A673 (cell line): ENCODE measurements around the gene KCNN1. TPM values are rescaled to one million over a fixed set of nuclear protein-coding genes. Genes with fewer than 3 reads are reported as not detected.

ENCODE experiments used
- BruUV-seq: library from RNA; stranded (reverse); fragments of 400-500 nt; replicated peaks from 2 replicates; lab custom pipeline; 2021; lab: Mats Ljungman, UMichigan
- CTCF ChIA-PET: fragments of 300-600 bp; sonication (Branson Sonifier 250); formaldehyde crosslinking; loops from one replicate; lab custom pipeline; 2022; ENCODE audit warnings: antibody characterized with exemption; lab: Charles Lee
- POLR2A ChIA-PET: fragments of 300-600 bp; sonication (Branson Sonifier 250); formaldehyde crosslinking; loops from one replicate; lab custom pipeline; 2022; ENCODE audit warnings: antibody characterized with exemption; ENCODE audit not compliant: low non-redundant PET; lab: Charles Lee
- DNase-seq: peaks from one replicate; pipeline ENCODE4 v3.0.0-alpha.2; 2015; ENCODE audit warnings: low spot score
- H3K27ac ChIP-seq: fragments of 200-600 bp; sonication (generic); 2 replicates; pipeline ENCODE4 v1.5.1; 2016; ENCODE audit warnings: mixed run types, low read depth, mild to moderate bottlenecking, mixed read lengths, antibody characterized with exemption, low read length; ENCODE audit not compliant: poor library complexity, severe bottlenecking
- H3K27me3 ChIP-seq: fragments of 200-600 bp; sonication (generic); replicated peaks from 2 replicates; pipeline ENCODE4 v1.6.1; 2017; ENCODE audit warnings: mixed run types, low read depth, mild to moderate bottlenecking, mixed read lengths, antibody characterized with exemption, low read length; ENCODE audit not compliant: insufficient read depth, poor library complexity
- H3K36me3 ChIP-seq: fragments of 200-600 bp; sonication (generic); 2 replicates; pipeline ENCODE4 v1.6.1; 2016; ENCODE audit warnings: mixed run types, mild to moderate bottlenecking, mixed read lengths, antibody characterized with exemption, low read length; ENCODE audit not compliant: insufficient read depth, poor library complexity, severe bottlenecking
- H3K4me1 ChIP-seq: fragments of 200-600 bp; sonication (generic); 2 replicates; pipeline ENCODE4 v1.6.1; 2017; ENCODE audit warnings: mixed run types, mild to moderate bottlenecking, mixed read lengths, antibody characterized with exemption, low read length; ENCODE audit not compliant: insufficient read depth, poor library complexity, severe bottlenecking
- H3K4me3 ChIP-seq: fragments of 200-600 bp; sonication (generic); 2 replicates; pipeline ENCODE4 v1.5.1; 2016; ENCODE audit warnings: low read depth, mixed run types, mild to moderate bottlenecking, mixed read lengths, low read length; ENCODE audit not compliant: poor library complexity, severe bottlenecking
- H3K9me3 ChIP-seq: fragments of 200-600 bp; sonication (generic); 2 replicates; pipeline ENCODE4 v1.6.1; 2016; ENCODE audit warnings: mixed run types, low read depth, mild to moderate bottlenecking, mixed read lengths, antibody characterized with exemption, low read length; ENCODE audit not compliant: poor library complexity, severe bottlenecking
- EZH2 ChIP-seq: fragments of 200-600 bp; sonication (generic); IDR thresholded peaks from 2 replicates; pipeline ENCODE4 v1.6.1; 2017; ENCODE audit warnings: borderline replicate concordance, low read depth, mild to moderate bottlenecking, mixed read lengths, antibody characterized with exemption, low read length; ENCODE audit not compliant: poor library complexity, severe bottlenecking
- intact Hi-C: fragments of 100-400 bp; cut with micrococcal nuclease; formaldehyde crosslinking; loops from one replicate; pipeline ENCODE4 v1.10.0; 2022; ENCODE audit not compliant: unreplicated experiment
- total RNA-seq: library from RNA; stranded (reverse); gene quantifications from 2 replicates; pipeline ENCODE4 v1.2.3, GENCODE V29; 2021
- TF ChIP-seq, protein P1 (sequence below): fragments of 300-800, 200-600 bp; sonication (generic); conservative IDR thresholded peaks from 2 replicates; pipeline ENCODE4 v1.5.1; 2017; ENCODE audit warnings: low read depth, mild to moderate bottlenecking, antibody characterized with exemption, low read length, moderate library complexity, mixed read lengths

KCNN1 gene
- total RNA-seq, 1 experiment from 2014 or later = 81.2 TPM

DNA sequence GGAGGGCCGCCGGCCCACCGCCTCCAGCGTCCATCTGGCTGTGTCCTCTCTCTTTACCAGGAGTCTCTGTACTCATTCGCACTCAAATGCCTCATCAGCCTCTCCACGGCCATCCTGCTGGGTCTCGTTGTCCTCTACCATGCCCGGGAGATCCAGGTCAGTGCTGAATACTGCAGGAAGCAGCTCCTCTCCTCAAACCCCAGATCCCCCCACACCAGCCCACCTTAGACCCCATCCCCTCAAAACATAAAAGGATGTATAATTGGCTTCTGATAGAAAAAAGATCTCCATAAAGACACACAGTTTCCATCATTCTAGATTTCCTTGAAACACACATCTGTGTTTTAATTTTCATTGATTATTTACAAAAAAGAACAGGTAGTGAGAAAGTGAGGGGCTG, 8.1 kb downstream of the KCNN1 start:
- no peak overlapping the region for H3K27ac ChIP-seq
- ChIA-PET POLR2A (no interaction called here), CTCF (no interaction called here)
- no peak for DNase-seq
- H3K36me3 ChIP-seq = peaks cover 54% of the 10 kb centered on the region
- no peaks in the 10 kb centered on the region for H3K27me3 ChIP-seq
- TF ChIP-seq, protein P1, sequence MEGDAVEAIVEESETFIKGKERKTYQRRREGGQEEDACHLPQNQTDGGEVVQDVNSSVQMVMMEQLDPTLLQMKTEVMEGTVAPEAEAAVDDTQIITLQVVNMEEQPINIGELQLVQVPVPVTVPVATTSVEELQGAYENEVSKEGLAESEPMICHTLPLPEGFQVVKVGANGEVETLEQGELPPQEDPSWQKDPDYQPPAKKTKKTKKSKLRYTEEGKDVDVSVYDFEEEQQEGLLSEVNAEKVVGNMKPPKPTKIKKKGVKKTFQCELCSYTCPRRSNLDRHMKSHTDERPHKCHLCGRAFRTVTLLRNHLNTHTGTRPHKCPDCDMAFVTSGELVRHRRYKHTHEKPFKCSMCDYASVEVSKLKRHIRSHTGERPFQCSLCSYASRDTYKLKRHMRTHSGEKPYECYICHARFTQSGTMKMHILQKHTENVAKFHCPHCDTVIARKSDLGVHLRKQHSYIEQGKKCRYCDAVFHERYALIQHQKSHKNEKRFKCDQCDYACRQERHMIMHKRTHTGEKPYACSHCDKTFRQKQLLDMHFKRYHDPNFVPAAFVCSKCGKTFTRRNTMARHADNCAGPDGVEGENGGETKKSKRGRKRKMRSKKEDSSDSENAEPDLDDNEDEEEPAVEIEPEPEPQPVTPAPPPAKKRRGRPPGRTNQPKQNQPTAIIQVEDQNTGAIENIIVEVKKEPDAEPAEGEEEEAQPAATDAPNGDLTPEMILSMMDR = no peak
- TF ChIP-seq EZH2 = no peak
- H3K4me1 ChIP-seq = peaks cover 8% of the 10 kb centered on the region
- H3K9me3 ChIP-seq = no peaks in the 10 kb centered on the region
- no peak overlapping the region for H3K4me3 ChIP-seq
- intact Hi-C loops = no loop called here
- no TSS peak for BruUV-seq

DNA sequence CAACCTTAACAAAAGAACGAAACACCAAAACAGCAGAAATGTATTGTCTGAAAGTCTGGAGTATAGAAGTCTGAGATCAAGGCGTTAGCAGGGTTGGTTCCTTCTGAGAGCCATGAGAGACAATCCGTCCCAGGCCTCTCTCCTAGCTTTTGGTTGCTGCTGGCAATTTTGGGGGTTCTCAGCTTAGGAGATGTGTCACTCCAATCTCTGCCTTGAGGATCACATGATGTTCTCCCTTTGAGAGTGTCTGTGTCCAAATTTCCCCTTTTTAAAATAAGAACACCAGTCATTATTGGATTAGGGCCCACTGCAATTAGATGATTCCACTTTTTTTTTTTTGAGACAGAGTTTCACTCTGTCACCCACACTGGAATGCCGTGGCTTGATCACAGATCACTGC, 10.1 kb downstream of the KCNN1 start:
- no peak overlapping the region for H3K4me3 ChIP-seq
- ChIA-PET POLR2A (no interaction called here), CTCF (no interaction called here)
- intact Hi-C loops = no loop called here
- TF ChIP-seq, protein P1 = no peak
- no peak for TF ChIP-seq EZH2
- DNase-seq = no peak
- H3K27me3 ChIP-seq = no peaks in the 10 kb centered on the region
- H3K4me1 ChIP-seq = peaks cover 8% of the 10 kb centered on the region
- H3K9me3 ChIP-seq = no peaks in the 10 kb centered on the region
- no peak overlapping the region for H3K27ac ChIP-seq
- BruUV-seq = no TSS peak
- H3K36me3 ChIP-seq = peaks cover 62% of the 10 kb centered on the region

DNA sequence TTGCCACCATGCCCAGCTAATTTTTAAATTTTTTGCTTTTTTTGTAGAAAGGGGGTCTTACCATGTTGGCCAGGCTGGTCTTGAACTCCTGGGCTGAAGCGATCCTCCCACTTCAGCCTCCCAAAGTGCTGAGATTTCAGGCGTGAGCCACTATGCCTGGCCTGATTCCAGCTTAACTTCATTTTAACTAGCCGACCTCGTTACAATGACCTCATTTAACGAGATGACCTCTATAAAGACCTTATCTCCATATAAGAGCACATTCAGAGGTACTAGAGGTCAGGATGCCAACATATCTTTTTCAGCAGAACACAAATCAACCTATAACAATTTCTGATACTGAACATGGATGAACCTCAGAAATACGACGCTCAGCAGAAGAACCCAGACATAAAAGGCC, 10.6 kb downstream of the KCNN1 start:
- intact Hi-C loops = no loop called here
- Histone ChIP-seq H3K9me3 (no peaks in the 10 kb centered on the region), H3K36me3 (peaks cover 66% of the 10 kb centered on the region), H3K27me3 (no peaks in the 10 kb centered on the region), H3K4me1 (peaks cover 8% of the 10 kb centered on the region), H3K27ac (no peak overlapping the region), H3K4me3 (no peak overlapping the region)
- POLR2A ChIA-PET = no interaction called here
- TF ChIP-seq, protein P1 = no peak
- no peak for TF ChIP-seq EZH2
- no peak for DNase-seq
- no TSS peak for BruUV-seq
- CTCF ChIA-PET = no interaction called here
